Endothelial cell of umbilical vein (primary cell): ENCODE data around the gene RBM43.

Experiments
- CTCF ChIP-seq, 2 donors: IDR thresholded peaks; 1 replicate in 1 of 2; 2 replicates in 1 of 2; pipeline ENCODE4 v1.5.1; 2011; ENCODE audit warnings: low read length in 2 of 2, mild to moderate bottlenecking in 2 of 2, moderate library complexity in 2 of 2, control low read depth in 1 of 2, inconsistent platforms in 1 of 2, low read depth in 1 of 2; ENCODE audit not compliant: insufficient read depth in 1 of 2; ENCODE audit errors: extremely low read depth in 1 of 2
- EZH2 ChIP-seq: IDR thresholded peaks from 2 replicates; pipeline ENCODE4 v1.6.1; 2012; ENCODE audit warnings: borderline replicate concordance, low read depth, mild to moderate bottlenecking, moderate library complexity, low read length, inconsistent platforms; ENCODE audit not compliant: severe bottlenecking
- POLR2A ChIP-seq: IDR thresholded peaks from 2 replicates; pipeline ENCODE4 v1.6.1; 2012; ENCODE audit warnings: low read depth, mild to moderate bottlenecking, control low read depth, low read length

GRCh38 chr2:151200844-151201243 lies 60.8 kb downstream of the RBM43 start:
- TF ChIP-seq CTCF (IDR thresholded peaks at IDR 0.05; ENCODE audit: extremely low read depth in 1 of 2, insufficient read depth in 1 of 2, low read depth in 1 of 2, low read length in 2 of 2) (no peak), POLR2A (no peak), EZH2 (no peak)
